GM18909 (cell line): ENCODE data around the gene AEN.

Experiments
- ATAC-seq: cut with Tn5 transposase; IDR thresholded peaks from one replicate; pipeline ENCODE4 v1.9.1; 2021; ENCODE audit warnings: mild to moderate bottlenecking; ENCODE audit not compliant: unreplicated experiment, poor library complexity

The AEN gene

DNA sequence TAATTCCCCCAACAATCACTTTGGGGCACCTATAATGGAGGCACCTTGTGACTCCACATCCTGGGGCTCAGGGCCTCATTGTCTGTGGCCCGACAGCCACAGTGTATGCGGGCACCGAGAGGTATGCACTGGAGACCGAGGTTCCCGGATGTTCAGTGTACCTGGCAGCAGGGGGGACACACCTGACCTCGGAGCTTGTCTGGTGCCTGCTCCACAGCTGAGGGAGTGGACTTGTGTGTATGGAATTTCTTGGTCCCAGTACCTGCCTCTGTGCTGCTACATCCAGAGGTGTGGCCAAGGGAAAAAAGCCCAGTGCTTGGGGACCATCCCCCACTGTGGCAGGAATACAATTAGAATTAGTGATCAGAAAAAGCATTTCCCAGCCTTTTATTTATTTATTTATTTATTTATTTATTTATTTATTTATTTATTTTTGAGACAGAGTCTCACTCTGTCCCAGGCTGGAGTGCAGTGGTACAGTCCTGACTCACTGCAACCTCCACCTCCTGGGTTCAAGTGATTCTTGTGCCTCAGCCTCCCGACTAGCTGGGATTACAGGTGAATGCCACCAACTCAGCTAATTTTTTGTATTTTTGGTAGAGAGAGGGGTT is 8.8 kb upstream of the AEN start:
- no peak for ATAC-seq

DNA sequence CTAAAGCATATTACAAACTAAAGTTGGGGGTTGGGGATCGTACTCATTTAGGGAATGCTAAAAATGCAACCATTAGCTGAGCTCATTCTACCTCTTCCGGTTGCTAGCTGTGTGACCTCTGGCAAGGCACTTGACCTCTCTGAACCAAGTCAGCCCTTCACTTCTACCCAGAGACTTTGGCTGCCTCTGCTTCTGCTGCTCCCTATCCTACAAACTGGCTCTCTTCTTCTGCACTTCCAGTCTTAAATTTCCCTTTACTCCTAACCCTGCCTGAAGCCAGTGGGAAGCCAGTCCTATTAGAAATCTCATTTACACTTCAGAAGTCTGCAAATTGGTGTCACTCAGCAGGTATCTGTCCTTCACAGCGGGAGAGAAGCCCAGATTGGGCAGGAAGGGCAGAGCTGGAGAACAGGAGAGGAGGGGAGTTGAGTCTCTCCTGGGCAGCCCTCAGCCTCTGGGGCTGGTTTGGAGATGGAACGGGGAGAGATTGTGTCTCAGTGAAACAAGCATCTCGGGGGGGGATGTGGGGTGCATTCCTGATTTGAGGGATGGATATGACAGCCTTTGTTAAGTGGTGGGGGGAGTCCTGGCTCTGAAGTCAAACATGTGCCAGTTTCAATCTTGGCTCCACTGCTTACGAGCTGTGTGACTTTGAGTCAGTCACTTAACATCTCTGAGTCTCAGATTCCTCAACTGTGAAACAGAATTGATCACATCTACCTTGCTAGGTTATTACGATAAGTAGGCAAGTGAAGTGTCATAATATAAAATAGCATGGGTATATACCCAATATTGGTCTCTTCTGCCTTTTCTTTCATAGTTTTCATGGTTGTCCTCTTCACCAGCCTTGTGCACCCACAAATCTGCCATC is 7.8 kb upstream of the AEN start:
- no peak for ATAC-seq

DNA sequence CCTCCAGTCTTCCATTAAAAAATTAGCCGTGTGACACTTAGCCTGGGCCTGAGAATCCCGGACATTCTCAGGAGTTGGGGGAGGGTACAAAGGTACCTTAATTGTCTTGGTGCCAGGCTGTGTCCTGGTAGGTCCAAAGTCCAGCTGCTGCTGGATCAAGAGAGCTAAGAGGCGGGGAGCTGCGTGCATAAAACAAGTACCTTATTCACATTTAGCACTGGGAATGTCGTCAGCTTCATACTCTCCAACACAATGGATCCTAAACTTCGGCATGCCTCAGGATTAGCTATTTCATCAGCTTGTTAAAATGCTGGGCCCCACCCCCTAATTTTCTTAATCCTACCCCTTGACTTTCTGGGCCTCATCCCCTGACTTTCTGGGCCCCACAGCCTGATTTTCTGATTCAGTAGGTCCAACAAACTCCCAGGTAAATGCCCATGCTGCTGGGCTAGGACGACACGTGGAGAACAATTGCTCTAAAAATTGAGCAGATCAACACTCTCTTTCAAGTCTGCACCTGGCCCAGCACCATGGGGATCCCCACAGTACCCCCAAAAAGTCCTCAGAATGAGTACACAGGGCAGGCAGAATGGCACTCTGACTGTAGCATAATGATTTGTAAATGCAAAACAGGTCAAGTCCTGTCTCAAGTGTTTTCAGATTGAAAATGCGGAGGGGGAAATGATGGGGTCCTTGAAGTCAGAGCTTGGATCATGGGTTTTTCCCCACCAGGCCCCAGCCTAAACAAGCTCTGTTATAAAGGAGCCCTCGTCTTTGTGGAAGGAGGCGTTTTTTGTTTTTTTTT is 5.6 kb upstream of the AEN start:
- peak; percentile 46 for ATAC-seq

DNA sequence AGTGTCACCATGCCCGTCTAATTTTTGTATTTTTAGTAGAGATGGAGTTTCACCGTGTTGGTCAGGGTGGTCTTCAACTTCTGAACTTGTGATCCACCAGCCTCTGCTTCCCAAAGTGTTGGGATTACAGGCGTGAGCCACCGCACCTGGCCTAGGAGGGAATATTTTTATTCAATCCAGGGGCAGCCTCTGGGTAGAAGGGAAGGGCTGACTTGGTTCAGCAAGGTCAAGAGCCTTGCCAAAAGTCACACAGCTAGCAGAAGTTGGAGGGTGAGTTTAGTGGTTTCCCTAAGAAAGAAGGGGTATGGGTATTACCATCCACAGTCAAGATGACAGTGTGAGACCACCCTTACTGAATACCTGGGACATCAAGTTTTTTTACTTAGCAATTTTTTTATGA is 4.9 kb upstream of the AEN start:
- ATAC-seq, result no peak

- ATAC-seq, result no peak
Observed at GRCh38 chr15:88617031-88617722, 4.0 kb upstream of the AEN start.

DNA sequence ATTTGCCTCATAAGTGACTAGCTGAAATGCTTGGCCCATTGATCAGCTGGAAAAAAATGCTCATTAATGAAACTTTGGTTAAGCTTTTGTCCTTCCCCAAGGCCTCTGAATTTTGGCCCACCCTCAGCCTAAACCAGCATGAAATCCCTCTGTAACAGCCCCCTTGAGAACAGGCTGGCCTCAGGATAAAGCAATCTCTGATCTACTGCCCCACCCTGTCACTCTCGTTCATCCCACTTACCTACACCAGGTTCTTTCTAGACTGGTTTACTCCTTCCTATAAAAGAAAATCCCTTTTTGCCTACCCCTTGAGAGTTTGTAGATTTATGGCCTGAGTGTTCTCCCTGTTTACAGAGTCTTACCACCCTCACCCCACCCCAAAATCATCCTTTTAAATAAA is 3.4 kb upstream of the AEN start:
- ATAC-seq, result no peak

DNA sequence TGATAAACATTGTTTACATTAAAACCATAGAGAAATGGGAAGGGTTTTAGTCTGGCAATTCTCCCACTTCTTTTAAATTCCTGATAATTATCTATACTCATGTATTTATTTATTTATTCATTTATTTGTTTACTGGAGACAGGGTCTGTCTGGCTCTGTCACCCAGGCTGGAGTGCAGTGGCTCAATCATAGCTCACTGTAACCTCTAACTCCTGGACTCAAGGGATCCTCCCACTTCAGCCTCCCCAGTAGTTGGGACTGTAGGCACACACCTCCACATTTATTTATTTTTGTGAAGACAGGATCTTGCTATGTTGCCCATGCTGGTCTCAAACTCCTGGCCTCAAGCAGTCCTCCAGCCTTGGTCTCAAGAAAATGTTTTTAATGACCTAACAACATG is 2.5 kb upstream of the AEN start:
- ATAC-seq, result no peak

GRCh38 chr15:88619796-88620195 is 1.3 kb upstream of the AEN start:
- no peak for ATAC-seq

GRCh38 chr15:88621789-88622604 is 857 bp downstream of the AEN start:
- ATAC-seq, result peak; percentile 30

GRCh38 chr15:88622605-88622975 is 1.4 kb downstream of the AEN start:
- peak; percentile 1 for ATAC-seq

- no peak for ATAC-seq
Observed at GRCh38 chr15:88623061-88623460, 1.9 kb downstream of the AEN start.

GRCh38 chr15:88623632-88624031 is 2.5 kb downstream of the AEN start:
- ATAC-seq, result no peak

DNA sequence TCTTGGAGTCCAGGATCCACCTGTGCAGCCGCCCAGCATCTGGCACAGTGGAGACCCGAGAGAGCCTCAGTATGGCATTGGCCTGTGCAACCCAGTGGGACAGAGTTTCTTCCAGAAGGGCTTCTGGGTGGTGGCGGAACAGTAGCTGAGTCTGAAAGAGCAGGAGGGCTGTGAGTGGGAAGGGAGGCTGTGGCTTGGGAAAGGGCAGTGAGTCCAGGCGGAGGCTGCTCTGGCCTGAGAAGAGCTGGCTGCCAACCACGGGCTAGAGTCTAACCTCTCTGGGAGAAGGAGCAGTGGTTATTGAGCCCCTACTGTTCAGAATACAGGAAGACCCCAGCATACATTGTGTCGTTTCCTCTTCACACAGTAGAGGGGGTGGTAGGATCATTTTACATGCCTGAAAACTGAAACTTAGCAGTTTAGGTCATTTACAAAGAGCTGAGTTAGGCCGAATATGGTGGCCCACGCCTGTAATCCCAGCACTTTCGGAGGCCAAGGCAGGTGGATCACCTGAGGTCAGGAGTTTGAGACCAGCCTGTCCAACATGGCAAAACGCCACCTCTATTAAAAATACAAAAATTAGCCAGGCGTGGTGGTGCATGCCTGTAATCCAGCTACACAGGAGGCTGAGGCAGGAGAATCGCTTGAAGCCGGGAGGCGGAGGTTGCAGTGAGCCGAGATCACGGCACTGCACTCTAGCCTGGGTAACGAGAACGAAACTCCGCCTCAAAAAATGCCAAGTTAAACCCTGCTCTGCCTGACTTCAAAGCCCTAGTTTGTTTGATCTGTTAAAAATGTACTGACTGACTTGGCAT is 3.2 kb downstream of the AEN start:
- ATAC-seq, result peak; percentile 35

DNA sequence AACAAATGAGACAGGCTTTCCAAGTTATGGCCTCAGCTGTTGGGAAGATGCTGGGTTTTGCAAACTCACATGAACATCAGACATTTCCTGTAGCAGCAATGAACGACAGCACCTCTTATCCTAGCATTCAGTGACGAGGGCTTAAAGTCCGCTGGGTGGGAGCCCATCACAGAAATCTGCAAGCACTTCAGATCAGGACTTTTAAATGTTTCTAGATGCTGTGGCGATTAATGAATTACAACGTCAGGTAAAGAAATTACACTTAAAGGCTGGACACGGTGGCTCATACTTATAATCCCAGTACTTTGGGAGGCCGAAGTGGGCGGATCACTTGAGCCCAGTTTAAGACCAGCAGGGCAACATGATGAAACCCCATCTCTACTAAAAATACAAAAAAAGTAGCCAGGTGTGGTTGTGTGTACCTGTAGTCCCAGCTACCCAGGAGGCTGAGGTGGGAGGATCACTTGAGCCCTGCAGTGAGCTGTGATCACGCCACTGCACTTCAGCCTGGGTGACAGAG is 3.9 kb downstream of the AEN start:
- no peak for ATAC-seq

GRCh38 chr15:88625943-88626741 is 5.0 kb downstream of the AEN start:
- ATAC-seq, result no peak

DNA sequence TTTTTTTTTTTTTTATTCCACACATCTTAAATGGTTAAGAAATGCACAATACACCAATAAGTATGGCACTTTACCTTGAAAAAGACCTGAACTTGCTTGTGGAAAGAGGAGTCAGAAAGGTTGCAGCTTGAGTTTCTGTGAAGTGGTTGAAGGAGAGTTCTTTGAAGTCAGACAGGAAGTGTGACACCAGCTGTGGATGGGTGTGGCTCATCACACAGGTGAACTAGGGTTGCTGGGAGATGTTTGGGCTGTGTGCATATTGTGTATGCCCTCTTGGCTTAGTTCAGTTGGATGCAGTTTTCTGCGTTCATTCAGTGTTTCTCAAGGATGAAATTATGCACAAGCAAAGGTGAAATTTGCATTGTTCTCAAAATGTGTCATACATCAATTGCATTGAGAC is 6.3 kb downstream of the AEN start:
- peak; percentile 29 for ATAC-seq

GRCh38 chr15:88628018-88628654 is 7.0 kb downstream of the AEN start:
- ATAC-seq, result no peak
